Osteoblast (primary cell): Measurements from ENCODE around the gene GATAD1. TPM values are rescaled to one million over a fixed set of nuclear protein-coding genes. Genes with fewer than 3 reads are reported as not detected.

Source experiments
- DNase-seq: peaks from one replicate; pipeline ENCODE4 v3.0.0; 2011; ENCODE audit warnings: low spot score, mixed read lengths; ENCODE audit not compliant: insufficient read length; ENCODE audit errors: missing footprints
- H2AFZ ChIP-seq: 2 replicates; pipeline ENCODE4 v1.6.0; 2011; ENCODE audit warnings: mild to moderate bottlenecking, low read length
- H3K27ac ChIP-seq: 2 replicates; pipeline ENCODE4 v1.5.1; 2011; ENCODE audit warnings: mild to moderate bottlenecking, low read depth, low read length, moderate library complexity
- H3K27me3 ChIP-seq: 2 replicates; pipeline ENCODE4 v1.6.0; 2012; ENCODE audit warnings: mild to moderate bottlenecking, control low read depth, inconsistent platforms, low read length, moderate library complexity; ENCODE audit not compliant: insufficient read depth
- H3K36me3 ChIP-seq: 2 replicates; pipeline ENCODE4 v1.5.1; 2011; ENCODE audit warnings: mild to moderate bottlenecking, low read length, control low read depth, moderate library complexity; ENCODE audit not compliant: insufficient read depth
- H3K4me1 ChIP-seq: 2 replicates; pipeline ENCODE4 v1.5.1; 2011; ENCODE audit warnings: mild to moderate bottlenecking, low read length, control low read depth, moderate library complexity; ENCODE audit not compliant: insufficient read depth
- H3K4me2 ChIP-seq: 2 replicates; pipeline ENCODE4 v1.6.0; 2011; ENCODE audit warnings: mild to moderate bottlenecking, low read length; ENCODE audit not compliant: insufficient read depth
- H3K4me3 ChIP-seq: fragments of 200-600 bp; sonication (generic); 3 replicates; pipeline ENCODE4 v1.5.1; 2012; ENCODE audit warnings: mild to moderate bottlenecking, low read length, inconsistent platforms; ENCODE audit not compliant: insufficient read depth
- H3K79me2 ChIP-seq: 2 replicates; pipeline ENCODE4 v1.6.0; 2012; ENCODE audit warnings: mild to moderate bottlenecking, low read length, control low read depth, inconsistent platforms; ENCODE audit not compliant: insufficient read depth
- H3K9me3 ChIP-seq: 2 replicates; pipeline ENCODE4 v1.5.1; 2011; ENCODE audit warnings: low read depth, low read length, control low read depth
- H4K20me1 ChIP-seq: 2 replicates; pipeline ENCODE4 v1.6.0; 2012; ENCODE audit warnings: mild to moderate bottlenecking, low read length, control low read depth; ENCODE audit not compliant: insufficient read depth
- CTCF ChIP-seq: IDR thresholded peaks from 2 replicates; pipeline ENCODE4 v1.5.1; 2011; ENCODE audit warnings: mild to moderate bottlenecking, low read depth, low read length, moderate library complexity; ENCODE audit errors: extremely low read depth
- total RNA-seq: library from RNA; depleted of rRNA; stranded (reverse); fragments of >200 nt; gene quantifications from 2 replicates; pipeline ENCODE4 v1.2.3, GENCODE V29; 2012

GATAD1 gene
- total RNA-seq, 1 donor: 42.7 TPM

DNA sequence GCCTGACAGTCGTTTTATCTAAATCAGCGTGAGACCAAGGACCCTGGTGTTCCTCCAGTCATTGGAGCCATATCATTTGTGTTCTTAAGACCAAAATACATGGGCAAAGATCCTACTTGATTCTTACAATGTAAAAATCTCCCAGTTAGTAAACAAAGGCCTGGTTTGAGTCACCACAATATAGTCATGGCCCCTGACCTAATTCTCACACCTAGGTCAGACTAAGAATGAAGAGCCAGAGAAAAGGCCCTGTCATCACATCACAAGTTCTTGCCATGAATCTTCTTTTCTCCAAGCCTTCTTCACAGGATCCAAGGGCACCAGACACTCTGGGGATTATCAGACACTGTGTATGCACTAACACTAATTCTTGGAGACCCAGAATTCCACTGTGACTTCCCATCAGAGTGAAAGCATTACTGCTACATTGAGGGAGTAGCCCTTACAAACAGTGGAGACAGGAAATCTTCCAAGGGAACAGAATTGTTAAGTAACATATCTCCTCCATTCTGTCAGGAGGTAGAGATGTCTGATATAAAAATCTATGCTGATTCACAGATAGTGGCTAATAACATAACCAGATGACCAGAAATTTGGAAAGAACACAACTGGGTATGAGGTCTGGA is 38.1 kb downstream of the GATAD1 start:
- no peaks in the 10 kb centered on the region for H3K9me3 ChIP-seq
- no peak overlapping the region for H3K4me3 ChIP-seq
- H4K20me1 ChIP-seq: no peaks in the 10 kb centered on the region
- H3K27ac ChIP-seq: no peak overlapping the region
- no peak for DNase-seq
- no peak overlapping the region for H3K4me2 ChIP-seq
- no peaks in the 10 kb centered on the region for H3K79me2 ChIP-seq
- H2AFZ ChIP-seq: no peak overlapping the region
- TF ChIP-seq CTCF: no peak
- peaks cover 26% of the 10 kb centered on the region for H3K36me3 ChIP-seq
- no peaks in the 10 kb centered on the region for H3K4me1 ChIP-seq
- H3K27me3 ChIP-seq: no peaks in the 10 kb centered on the region

DNA sequence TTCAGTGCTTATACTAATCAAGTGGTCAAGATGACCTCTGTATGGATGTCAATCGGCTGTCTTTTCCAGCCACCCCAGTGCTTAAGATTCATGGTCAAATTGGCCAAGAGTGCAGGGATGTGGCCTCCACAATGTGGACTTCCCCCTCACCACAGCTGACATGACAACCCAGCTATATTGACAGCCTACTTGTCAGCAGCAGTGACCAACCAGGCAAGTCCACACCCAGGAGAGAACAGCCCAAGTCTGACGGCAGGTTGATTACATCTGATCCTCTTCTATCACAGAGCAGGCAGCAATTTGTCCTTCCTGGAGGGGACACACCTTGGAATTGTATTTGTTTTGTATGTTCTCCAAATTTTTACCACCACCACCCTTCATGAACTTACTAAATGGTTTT is 38.7 kb downstream of the GATAD1 start:
- no peaks in the 10 kb centered on the region for H4K20me1 ChIP-seq
- no peak for TF ChIP-seq CTCF
- no peaks in the 10 kb centered on the region for H3K79me2 ChIP-seq
- DNase-seq: peak; percentile 11
- H3K4me3 ChIP-seq: no peak overlapping the region
- H3K27me3 ChIP-seq: no peaks in the 10 kb centered on the region
- no peak overlapping the region for H2AFZ ChIP-seq
- no peaks in the 10 kb centered on the region for H3K4me1 ChIP-seq
- no peaks in the 10 kb centered on the region for H3K9me3 ChIP-seq
- H3K4me2 ChIP-seq: no peak overlapping the region
- no peak overlapping the region for H3K27ac ChIP-seq
- H3K36me3 ChIP-seq: peaks cover 29% of the 10 kb centered on the region

GRCh38 chr7:92487804-92488203 is 40.5 kb downstream of the GATAD1 start:
- H3K36me3 ChIP-seq: peaks cover 34% of the 10 kb centered on the region
- no peaks in the 10 kb centered on the region for H3K27me3 ChIP-seq
- H3K27ac ChIP-seq: no peak overlapping the region
- H3K9me3 ChIP-seq: no peaks in the 10 kb centered on the region
- H3K79me2 ChIP-seq: no peaks in the 10 kb centered on the region
- TF ChIP-seq CTCF: no peak
- H3K4me3 ChIP-seq: no peak overlapping the region
- no peak overlapping the region for H3K4me2 ChIP-seq
- no peak overlapping the region for H2AFZ ChIP-seq
- H3K4me1 ChIP-seq: no peaks in the 10 kb centered on the region
- no peaks in the 10 kb centered on the region for H4K20me1 ChIP-seq
- no peak for DNase-seq

GRCh38 chr7:92489634-92490033 is 42.4 kb downstream of the GATAD1 start:
- no peak for DNase-seq
- H2AFZ ChIP-seq: no peak overlapping the region
- H3K27ac ChIP-seq: no peak overlapping the region
- H4K20me1 ChIP-seq: no peaks in the 10 kb centered on the region
- H3K36me3 ChIP-seq: peaks cover 40% of the 10 kb centered on the region
- no peaks in the 10 kb centered on the region for H3K79me2 ChIP-seq
- H3K4me1 ChIP-seq: no peaks in the 10 kb centered on the region
- H3K9me3 ChIP-seq: no peaks in the 10 kb centered on the region
- no peak overlapping the region for H3K4me2 ChIP-seq
- H3K27me3 ChIP-seq: no peaks in the 10 kb centered on the region
- no peak for TF ChIP-seq CTCF
- H3K4me3 ChIP-seq: no peak overlapping the region
